Measurements from ENCODE around the gene CTNNB1.
A peak's percentile ranks its signal among the peaks of the same experiment; 100 is the strongest.

CTNNB1 gene

GRCh38 chr3:41198950-41199865 lies at the start of gene CTNNB1:
TSS of gene CTNNB1 (plus strand) at chr3:41199505. CDS start at chr3:41224069, 24,564 bp downstream.
- DNase-seq: peak; percentile 91

DNA sequence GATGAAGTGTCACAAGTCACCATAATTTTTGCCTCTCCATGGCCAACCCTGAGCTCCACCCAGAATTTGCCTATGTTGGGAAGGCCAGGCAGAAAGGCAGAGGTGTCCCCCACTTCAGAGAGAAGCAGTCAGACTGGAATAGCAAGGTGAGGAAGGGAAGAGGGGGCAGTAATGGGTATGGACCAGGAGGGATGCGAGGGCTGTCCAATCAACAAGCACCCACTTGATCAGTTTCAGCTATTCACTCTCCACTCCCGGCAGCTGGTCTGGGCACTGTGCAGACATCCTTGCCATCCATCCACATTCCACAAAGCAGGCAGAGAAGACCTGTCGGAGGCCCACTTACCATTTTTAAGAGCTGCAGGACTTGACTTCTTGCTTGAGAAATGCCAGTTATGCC lies 43.5 kb upstream of the CTNNB1 start:
- no peak for DNase-seq

- DNase-seq: peak; percentile 15
Measured at GRCh38 chr3:41158947-41159346, 40.4 kb upstream of the CTNNB1 start.

GRCh38 chr3:41159588-41160189 lies 39.6 kb upstream of the CTNNB1 start:
- DNase-seq: no peak

- DNase-seq: no peak
Measured at GRCh38 chr3:41162541-41162940, 36.8 kb upstream of the CTNNB1 start.

- DNase-seq: no peak
Measured at GRCh38 chr3:41163006-41163405, 36.3 kb upstream of the CTNNB1 start.

DNA sequence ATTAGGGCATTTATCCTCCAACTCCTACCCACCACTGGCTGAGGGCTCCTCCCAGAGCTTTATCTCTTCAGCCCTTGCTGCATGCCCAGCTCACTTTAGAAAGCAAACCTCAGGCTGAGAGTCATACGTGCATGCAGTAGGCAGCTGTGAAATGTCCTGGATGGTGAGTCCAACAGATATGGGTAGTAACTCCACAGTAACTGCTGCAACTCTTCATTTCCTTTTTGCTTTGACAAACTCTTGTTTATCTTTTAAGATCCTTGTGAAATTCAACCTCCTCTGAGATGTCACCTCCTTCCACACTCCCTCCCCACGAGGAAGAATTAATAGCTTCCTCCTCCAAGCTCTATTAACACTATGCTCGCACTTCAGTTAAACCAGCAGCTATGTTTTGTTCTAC lies 35.9 kb upstream of the CTNNB1 start:
- no peak for DNase-seq

DNA sequence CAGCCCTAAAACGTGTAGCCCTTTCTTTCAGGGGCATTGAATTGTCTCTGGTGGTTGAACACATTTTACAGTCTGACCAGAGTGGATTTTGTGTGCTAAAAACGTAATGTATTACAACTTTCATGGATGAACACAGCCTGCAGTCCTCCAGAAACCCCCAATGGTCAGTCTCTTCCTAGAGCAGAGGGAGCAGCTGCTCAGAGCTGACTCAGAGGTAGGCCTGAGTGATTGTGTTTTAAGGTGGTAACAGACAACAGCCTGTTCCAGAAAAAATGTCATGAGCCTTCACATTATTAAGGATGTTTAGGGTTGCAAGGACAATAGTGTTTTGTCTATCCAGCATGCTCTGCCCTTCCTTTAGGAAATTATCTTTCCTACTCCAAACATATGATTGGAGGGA lies 34.5 kb upstream of the CTNNB1 start:
- no peak for DNase-seq

- DNase-seq: no peak
Measured at GRCh38 chr3:41167722-41168497, 31.4 kb upstream of the CTNNB1 start.

DNA sequence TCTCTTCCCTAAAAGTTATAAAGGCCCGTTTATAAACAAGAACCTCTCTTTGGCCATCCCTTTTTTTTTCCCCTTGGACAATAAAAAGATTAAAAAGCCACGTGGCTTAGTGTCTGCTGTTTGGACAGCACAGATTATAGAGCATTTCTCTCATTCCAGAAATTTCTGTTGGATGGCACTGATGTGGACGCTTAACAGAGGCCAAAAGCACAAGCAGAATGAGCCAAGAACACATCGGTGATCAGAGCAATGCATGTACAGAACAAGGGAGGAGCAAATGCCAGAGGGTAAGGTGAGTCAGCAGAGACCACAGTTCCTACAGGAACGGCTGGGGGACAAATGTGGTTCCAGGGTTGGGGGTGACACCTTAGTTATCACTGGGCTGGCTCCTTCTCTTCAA lies 30.3 kb upstream of the CTNNB1 start:
- DNase-seq: no peak

- DNase-seq: no peak
Measured at GRCh38 chr3:41173926-41174885, 25.1 kb upstream of the CTNNB1 start.

- DNase-seq: no peak
Measured at GRCh38 chr3:41175365-41175764, 23.9 kb upstream of the CTNNB1 start.

DNA sequence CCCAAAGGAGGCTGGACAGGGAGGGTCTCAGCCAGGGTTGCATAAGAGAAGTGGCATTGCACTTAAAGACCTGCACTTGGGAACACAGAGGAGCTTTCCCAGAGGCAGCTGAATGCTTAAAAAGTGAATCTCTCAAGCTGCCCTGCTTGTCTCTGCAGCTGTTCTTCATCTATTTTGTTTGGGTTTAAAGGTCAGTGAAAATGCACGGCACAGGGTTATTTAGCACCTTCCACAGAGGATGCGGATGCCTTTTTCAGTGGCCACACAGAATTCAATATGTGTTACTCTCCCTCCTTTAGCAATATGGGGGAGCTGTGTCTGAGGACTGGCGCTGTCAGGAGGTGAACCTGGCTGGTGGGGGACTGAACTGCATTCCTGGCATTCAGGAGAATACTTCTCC lies 22.7 kb upstream of the CTNNB1 start:
- DNase-seq: no peak

DNA sequence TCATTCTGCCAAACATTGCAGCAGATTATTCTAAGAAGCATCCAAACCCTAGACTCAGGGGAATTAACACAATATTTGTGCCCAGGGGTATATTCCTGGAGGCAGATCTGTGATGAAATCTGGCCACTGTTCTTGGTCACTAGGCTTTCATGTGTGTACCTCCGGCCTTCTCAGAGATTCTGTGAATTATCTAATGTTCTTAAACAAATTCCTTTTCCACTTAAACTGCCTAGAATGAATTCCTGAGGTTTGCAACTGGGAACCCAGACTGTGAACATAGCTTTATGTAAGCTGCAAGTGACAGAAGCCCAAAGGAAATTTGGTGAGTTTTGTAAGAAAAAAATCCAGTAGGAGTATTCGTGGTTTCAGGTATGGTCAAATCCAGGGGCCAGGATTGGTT lies 20.7 kb upstream of the CTNNB1 start:
- no peak for DNase-seq

GRCh38 chr3:41180396-41180795 lies 18.9 kb upstream of the CTNNB1 start:
- DNase-seq: no peak

DNA sequence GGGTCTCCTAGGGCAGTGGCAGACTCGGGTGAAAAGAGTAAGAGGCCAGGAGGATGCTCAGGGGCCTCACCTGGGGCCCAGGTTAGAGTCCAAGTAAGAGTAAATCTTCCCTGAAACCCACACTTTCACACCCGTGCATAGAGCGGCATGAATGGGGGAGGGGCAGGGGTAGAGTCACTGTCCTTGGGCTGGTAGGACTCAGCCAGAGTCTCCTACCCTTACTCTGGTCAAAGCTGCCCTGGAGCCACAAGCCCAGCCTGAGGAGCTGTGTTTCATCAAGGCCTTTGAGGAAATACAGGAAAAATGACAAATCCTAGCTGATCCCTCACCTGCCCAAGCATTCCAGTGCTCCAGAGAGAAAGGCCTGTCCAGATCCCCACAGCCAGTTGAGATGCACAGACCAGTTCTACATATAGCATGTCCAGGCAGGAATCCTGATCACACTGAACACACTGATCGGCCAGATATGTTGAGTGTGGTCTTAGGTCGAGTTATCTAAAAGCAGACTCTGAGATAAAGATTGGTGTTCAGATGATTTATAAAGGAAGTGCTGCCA lies 16.7 kb upstream of the CTNNB1 start:
- no peak for DNase-seq

DNA sequence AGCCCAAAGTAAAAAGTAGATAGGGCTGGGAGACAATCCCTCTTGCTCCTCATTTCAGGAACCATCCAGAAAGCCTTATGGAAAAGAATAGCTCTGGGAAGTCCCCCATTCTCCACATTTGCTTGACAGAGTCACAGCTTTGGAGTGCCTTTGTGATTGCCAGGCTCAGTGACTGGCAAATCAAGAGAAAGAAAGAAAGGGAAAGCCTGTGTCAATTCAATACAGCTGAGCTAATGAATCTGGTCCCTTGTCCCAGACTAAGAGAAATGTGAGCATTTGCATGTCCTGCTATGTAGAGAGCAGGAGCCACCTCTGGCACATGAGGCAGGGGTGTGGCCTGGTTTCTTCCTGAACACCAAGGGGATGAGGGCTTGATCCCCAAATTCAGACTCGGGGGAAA lies 14.9 kb upstream of the CTNNB1 start:
- no peak for DNase-seq

- DNase-seq: no peak
Measured at GRCh38 chr3:41186297-41186696, 13.0 kb upstream of the CTNNB1 start.

GRCh38 chr3:41188306-41188705 lies 11.0 kb upstream of the CTNNB1 start:
- DNase-seq: peak; percentile 29

DNA sequence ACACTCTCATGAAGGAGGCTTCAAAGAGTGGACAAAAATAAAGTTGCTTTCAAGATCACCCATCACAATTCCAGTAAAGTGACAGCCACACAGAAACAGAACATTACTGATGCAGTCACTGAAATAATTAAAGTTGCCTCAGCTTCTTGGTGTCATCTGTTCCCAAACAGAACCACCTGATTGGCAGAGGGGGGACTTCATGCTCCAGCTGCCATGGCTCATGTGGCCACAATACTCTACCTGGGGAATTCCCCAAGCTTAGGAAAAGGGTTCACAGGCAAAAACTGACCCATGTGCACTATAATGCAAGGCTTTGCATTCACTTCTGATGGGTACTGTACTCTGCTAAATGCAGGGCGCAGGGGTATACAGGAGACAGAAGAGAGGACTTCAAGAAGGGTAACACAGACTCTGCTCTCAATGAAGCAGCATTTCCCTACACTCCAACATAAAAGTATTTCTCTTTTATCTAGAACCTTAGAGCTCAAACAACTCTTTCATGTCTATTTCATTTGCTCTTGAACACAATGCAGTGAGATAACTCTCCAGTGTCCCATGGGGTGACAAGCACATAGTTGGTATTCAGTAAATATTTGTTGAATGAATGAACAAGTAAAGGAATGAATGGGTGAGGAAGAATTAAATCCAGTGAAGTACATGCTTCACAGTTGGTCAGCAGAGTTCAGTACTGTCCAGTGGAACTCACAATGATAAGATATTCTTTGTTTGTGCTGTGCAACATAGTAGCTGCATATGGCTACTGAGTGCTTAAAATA lies 8.6 kb upstream of the CTNNB1 start:
- DNase-seq: no peak

DNA sequence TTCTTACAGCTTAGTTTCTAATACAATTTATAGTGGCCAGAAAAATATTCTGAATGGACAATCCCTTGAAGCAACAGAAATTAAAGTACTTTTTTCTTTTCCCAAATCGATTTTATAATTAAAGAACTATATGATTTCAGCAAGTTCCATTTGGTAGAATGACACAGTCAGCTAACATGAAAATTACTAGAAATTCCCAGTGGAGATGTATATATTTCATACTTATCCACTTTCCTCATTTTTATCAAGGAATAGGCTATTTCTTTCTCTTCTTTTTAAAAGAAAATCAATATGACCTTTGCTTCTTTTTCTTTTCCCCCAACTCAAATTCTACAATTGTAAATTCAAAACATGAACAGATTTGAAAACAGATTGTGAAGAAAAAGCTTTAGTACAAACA lies 6.4 kb upstream of the CTNNB1 start:
- no peak for DNase-seq

Data from activated naive CD4-positive, alpha-beta T cell treated with anti-CD3 and anti-CD28 coated beads, Interleukin-2, amount 50 U/mL, for 16 hours (primary cell).